GM18519 (cell line): ENCODE results near the gene TRERF1.
"Not testable (repeated sequence)": the region's sequence is repeated elsewhere in the genome, so short reads cannot be mapped to it uniquely, and the experiment has no call there.

Experiments
- ATAC-seq: cut with Tn5 transposase; IDR thresholded peaks from one replicate; pipeline ENCODE4 v1.9.1; 2021; ENCODE audit warnings: mild to moderate bottlenecking, moderate library complexity; ENCODE audit not compliant: unreplicated experiment, low FRiP score

TRERF1 gene

GRCh38 chr6:42204768-42205282 is 246.9 kb downstream of the TRERF1 start:
- no peak for ATAC-seq

- ATAC-seq, result no peak
These were observed 248.5 kb downstream of the TRERF1 start for GRCh38 chr6:42203183-42203582.

GRCh38 chr6:42202131-42202915 is 249.4 kb downstream of the TRERF1 start:
- ATAC-seq, result not testable (repeated sequence)

- no peak for ATAC-seq
These were observed 250.3 kb downstream of the TRERF1 start for GRCh38 chr6:42201382-42201781.

- no peak for ATAC-seq
These were observed 251.7 kb downstream of the TRERF1 start for GRCh38 chr6:42200035-42200434.

- ATAC-seq, result no peak
These were observed 252.4 kb downstream of the TRERF1 start for GRCh38 chr6:42199106-42199981.

GRCh38 chr6:42197555-42198362 is 254.0 kb downstream of the TRERF1 start:
- ATAC-seq, result no peak

- ATAC-seq, result no peak
These were observed 256.3 kb downstream of the TRERF1 start for GRCh38 chr6:42195415-42195814.

GRCh38 chr6:42194056-42194455 is 257.7 kb downstream of the TRERF1 start:
- ATAC-seq, result no peak

GRCh38 chr6:42193491-42193894 is 258.2 kb downstream of the TRERF1 start:
- ATAC-seq, result no peak

- not testable (repeated sequence) for ATAC-seq
These were observed 259.3 kb downstream of the TRERF1 start for GRCh38 chr6:42192385-42192784.

- no peak for ATAC-seq
These were observed 261.1 kb downstream of the TRERF1 start for GRCh38 chr6:42190554-42191183.

- no peak for ATAC-seq
These were observed 263.3 kb downstream of the TRERF1 start for GRCh38 chr6:42188406-42188805.

- ATAC-seq, result no peak
These were observed 266.1 kb downstream of the TRERF1 start for GRCh38 chr6:42185597-42185996.

GRCh38 chr6:42184475-42184874 is 267.3 kb downstream of the TRERF1 start:
- no peak for ATAC-seq

GRCh38 chr6:42182101-42182500 is 269.6 kb downstream of the TRERF1 start:
- no peak for ATAC-seq

- no peak for ATAC-seq
These were observed 271.8 kb downstream of the TRERF1 start for GRCh38 chr6:42179945-42180313.

- ATAC-seq, result no peak
These were observed 272.3 kb downstream of the TRERF1 start for GRCh38 chr6:42179261-42179944.

GRCh38 chr6:42177514-42178364 is 274.0 kb downstream of the TRERF1 start:
- no peak for ATAC-seq
